IPS-15b (cell line): ENCODE measurements around the gene ADIPOR2.

ENCODE experiments used
- H3K27me3 ChIP-seq: one replicate; pipeline ENCODE4 v1.6.1; 2013; ENCODE audit warnings: low read length; ENCODE audit not compliant: control insufficient read depth, insufficient read depth
- H3K36me3 ChIP-seq: one replicate; pipeline ENCODE4 v1.6.1; 2013; ENCODE audit warnings: low read length; ENCODE audit not compliant: control insufficient read depth, insufficient read depth
- H3K4me1 ChIP-seq: one replicate; pipeline ENCODE4 v1.6.1; 2013; ENCODE audit warnings: mild to moderate bottlenecking, low read length; ENCODE audit not compliant: control insufficient read depth, insufficient read depth
- H3K4me3 ChIP-seq: one replicate; pipeline ENCODE4 v1.5.1; 2013; ENCODE audit warnings: low read depth, low read length
- H3K9ac ChIP-seq: one replicate; pipeline ENCODE4 v1.6.1; 2013; ENCODE audit warnings: low read depth, mild to moderate bottlenecking, low read length
- H3K9me3 ChIP-seq: one replicate; pipeline ENCODE4 v1.6.1; 2013; ENCODE audit warnings: mild to moderate bottlenecking, low read length; ENCODE audit not compliant: control insufficient read depth, insufficient read depth

ADIPOR2 gene

GRCh38 chr12:1792406-1792805 is 101.5 kb downstream of the ADIPOR2 start:
- Histone ChIP-seq H3K9me3 (no peaks in the 10 kb centered on the region), H3K9ac (no peak overlapping the region), H3K4me3 (no peak overlapping the region), H3K27me3 (peaks cover 2% of the 10 kb centered on the region), H3K4me1 (no peaks in the 10 kb centered on the region), H3K36me3 (no peaks in the 10 kb centered on the region)

- H3K36me3 ChIP-seq, result no peaks in the 10 kb centered on the region
- H3K4me1 ChIP-seq, result no peaks in the 10 kb centered on the region
Measured at GRCh38 chr12:1793426-1794210, 102.7 kb downstream of the ADIPOR2 start.

DNA sequence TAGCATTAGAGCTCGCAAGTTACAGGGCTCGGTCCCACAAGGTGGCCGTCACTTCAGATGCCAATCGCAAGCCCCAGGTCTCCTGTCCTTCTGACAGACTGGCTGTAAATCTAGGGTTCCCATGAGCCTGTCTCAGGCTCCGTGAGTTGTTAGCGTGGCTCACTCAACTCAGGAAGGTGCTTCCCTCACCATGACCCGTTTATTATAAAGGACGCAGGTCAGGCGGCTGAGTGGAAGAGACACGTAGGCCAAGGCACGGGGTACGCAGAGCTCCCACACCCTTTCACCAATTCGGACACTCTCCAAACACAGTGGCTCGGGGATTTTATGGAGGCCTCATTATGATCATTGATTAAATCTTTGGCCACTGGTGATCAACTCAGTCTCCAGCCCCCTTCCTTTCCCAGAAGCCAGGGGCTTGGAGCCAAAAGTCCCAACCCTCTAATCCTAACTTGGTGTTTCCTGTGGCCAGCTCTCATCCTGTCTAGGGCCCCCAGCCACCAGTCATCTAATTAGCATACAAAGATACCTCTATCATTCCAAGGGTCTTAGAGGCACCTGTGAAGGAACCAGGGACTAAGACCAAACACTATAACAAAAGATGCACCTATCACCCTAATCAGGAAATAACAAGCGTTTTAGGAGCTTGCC is 103.7 kb downstream of the ADIPOR2 start:
- no peaks in the 10 kb centered on the region for H3K36me3 ChIP-seq
- H3K27me3 ChIP-seq, result peaks cover 2% of the 10 kb centered on the region
- no peak overlapping the region for H3K4me3 ChIP-seq
- H3K9ac ChIP-seq, result no peak overlapping the region
- no peaks in the 10 kb centered on the region for H3K9me3 ChIP-seq
- no peaks in the 10 kb centered on the region for H3K4me1 ChIP-seq

More at GRCh38 chr12:1793426-1794210, 102.7 kb downstream of the ADIPOR2 start:
- Histone ChIP-seq H3K9me3 (no peaks in the 10 kb centered on the region), H3K4me3 (no peak overlapping the region), H3K27me3 (peaks cover 2% of the 10 kb centered on the region), H3K9ac (no peak overlapping the region)

- Histone ChIP-seq H3K27me3 (peaks cover 2% of the 10 kb centered on the region), H3K4me1 (no peaks in the 10 kb centered on the region), H3K4me3 (no peak overlapping the region), H3K36me3 (no peaks in the 10 kb centered on the region), H3K9me3 (no peaks in the 10 kb centered on the region), H3K9ac (no peak overlapping the region)
Measured at GRCh38 chr12:1795221-1795784, 104.4 kb downstream of the ADIPOR2 start.

- Histone ChIP-seq H3K4me3 (peak overlapping the region; percentile 53), H3K27me3 (peaks cover 2% of the 10 kb centered on the region), H3K9ac (no peak overlapping the region)
Measured at GRCh38 chr12:1795785-1796514, 105.1 kb downstream of the ADIPOR2 start.

DNA sequence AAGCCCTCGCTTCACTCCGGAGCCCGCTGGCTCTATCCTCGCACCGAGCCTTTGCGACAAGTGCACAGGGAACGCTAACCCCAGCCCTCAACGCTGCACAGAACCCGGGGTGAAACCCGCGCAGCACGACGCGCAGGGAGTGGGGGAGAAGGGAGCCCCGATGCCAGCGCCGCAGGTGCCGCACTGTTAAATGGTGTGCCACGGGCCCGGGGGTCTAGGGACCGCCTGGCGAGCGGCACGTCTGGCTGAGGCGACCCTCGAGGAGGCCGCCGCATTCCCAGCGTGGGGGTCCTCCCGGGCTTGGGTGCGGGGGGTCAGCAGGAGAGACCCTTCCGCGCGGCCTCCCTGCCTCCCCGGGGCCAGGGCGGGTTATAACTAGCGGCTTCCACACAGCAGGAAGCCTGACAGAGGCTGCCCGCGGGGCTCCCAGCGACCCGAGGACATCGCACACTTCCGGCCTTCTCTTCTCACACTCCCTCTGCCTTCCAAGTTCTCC is 105.7 kb downstream of the ADIPOR2 start:
- H3K9ac ChIP-seq, result no peak overlapping the region
- H3K4me1 ChIP-seq, result no peaks in the 10 kb centered on the region

More at GRCh38 chr12:1795785-1796514, 105.1 kb downstream of the ADIPOR2 start:
- Histone ChIP-seq H3K36me3 (no peaks in the 10 kb centered on the region), H3K9me3 (no peaks in the 10 kb centered on the region), H3K4me1 (no peaks in the 10 kb centered on the region)

GRCh38 chr12:1797011-1797901 is 106.4 kb downstream of the ADIPOR2 start:
- Histone ChIP-seq H3K36me3 (no peaks in the 10 kb centered on the region), H3K9ac (no peak overlapping the region), H3K4me1 (no peaks in the 10 kb centered on the region), H3K9me3 (no peaks in the 10 kb centered on the region), H3K4me3 (peak overlapping the region; percentile 53), H3K27me3 (peaks cover 2% of the 10 kb centered on the region)

More for the DNA sequence above, 105.7 kb downstream of the ADIPOR2 start:
- peak overlapping the region; percentile 53 for H3K4me3 ChIP-seq
- H3K27me3 ChIP-seq, result peaks cover 2% of the 10 kb centered on the region
- no peaks in the 10 kb centered on the region for H3K9me3 ChIP-seq
- H3K36me3 ChIP-seq, result no peaks in the 10 kb centered on the region

DNA sequence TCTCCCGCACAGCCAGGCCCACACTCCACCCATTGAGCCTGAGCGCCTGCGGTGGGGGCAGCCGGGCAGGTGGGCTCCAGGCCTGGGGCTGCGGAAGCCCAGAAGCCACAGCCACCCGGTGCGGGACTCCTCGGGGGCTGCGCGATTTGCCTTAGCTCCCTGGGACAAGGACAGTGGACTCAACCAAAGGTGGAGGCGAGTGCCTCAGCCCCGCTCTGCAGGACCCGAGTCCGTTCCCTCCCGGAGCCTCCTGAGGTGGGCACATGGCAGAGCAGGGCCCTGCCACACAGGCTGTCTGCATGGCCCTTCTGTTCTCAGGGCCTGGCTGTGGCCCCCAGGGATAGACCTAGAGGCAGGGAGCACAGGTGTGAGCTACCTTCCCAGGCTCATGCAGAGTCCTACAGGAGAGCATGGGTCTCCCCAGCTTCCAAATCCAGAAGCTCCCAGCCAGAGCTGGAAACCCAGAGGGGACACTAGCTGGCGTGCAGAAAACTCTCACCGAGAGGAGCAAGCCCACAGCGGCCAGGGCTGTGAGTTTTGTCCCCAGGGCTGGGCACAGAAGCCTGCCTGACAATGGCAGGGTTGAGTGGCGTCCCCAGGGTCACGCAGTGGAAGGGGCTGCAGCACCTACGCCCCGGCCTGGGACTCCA is 107.2 kb downstream of the ADIPOR2 start:
- H3K36me3 ChIP-seq, result no peaks in the 10 kb centered on the region
- H3K4me3 ChIP-seq, result no peak overlapping the region
- H3K4me1 ChIP-seq, result no peaks in the 10 kb centered on the region
- no peak overlapping the region for H3K9ac ChIP-seq
- H3K27me3 ChIP-seq, result peaks cover 2% of the 10 kb centered on the region
- no peaks in the 10 kb centered on the region for H3K9me3 ChIP-seq

DNA sequence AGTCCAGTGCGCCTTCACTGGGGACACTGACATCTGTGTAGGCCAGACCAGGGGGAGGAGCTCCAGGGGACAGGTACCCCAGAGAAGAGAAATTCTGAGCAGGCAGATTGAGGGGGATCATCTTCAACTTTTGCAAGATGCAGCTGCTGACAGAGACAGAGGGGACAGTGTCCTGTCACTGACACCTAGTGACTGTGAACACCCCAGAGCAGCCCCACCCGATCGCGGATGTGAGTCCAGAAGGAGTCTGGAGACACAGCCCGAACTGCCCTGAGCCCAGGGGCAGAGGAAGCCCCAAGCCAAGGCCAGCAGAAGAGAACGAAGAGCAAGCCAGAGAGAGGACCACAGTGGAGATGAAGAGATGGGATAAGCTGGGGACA is 107.8 kb downstream of the ADIPOR2 start:
- no peaks in the 10 kb centered on the region for H3K36me3 ChIP-seq
- H3K27me3 ChIP-seq, result peaks cover 2% of the 10 kb centered on the region
- H3K9ac ChIP-seq, result no peak overlapping the region
- H3K4me3 ChIP-seq, result no peak overlapping the region
- no peaks in the 10 kb centered on the region for H3K4me1 ChIP-seq
- H3K9me3 ChIP-seq, result no peaks in the 10 kb centered on the region

- H3K36me3 ChIP-seq, result no peaks in the 10 kb centered on the region
- H3K9me3 ChIP-seq, result no peaks in the 10 kb centered on the region
- H3K4me1 ChIP-seq, result no peaks in the 10 kb centered on the region
- peaks cover 2% of the 10 kb centered on the region for H3K27me3 ChIP-seq
- no peak overlapping the region for H3K4me3 ChIP-seq
- no peak overlapping the region for H3K9ac ChIP-seq
Measured at GRCh38 chr12:1799051-1799881, 108.4 kb downstream of the ADIPOR2 start.
